WTC11 (cell line): ENCODE data around the gene MCHR2. TPM values are rescaled to one million over a fixed set of nuclear protein-coding genes. Genes with fewer than 3 reads are reported as not detected.
A peak's percentile ranks its signal among the peaks of the same experiment; 100 is the strongest.
"Not testable (repeated sequence)": the region's sequence is repeated elsewhere in the genome, so short reads cannot be mapped to it uniquely, and the experiment has no call there.

Experiments
- ATAC-seq: fragments of 200-7000 bp; cut with Tn5 transposase; 2 replicates; pipeline ENCODE4 v1.10.0; 2021; ENCODE audit warnings: mild to moderate bottlenecking, moderate library complexity
- Bru-seq: library from RNA; stranded (reverse); fragments of 400-500 nt; gene quantifications from one replicate; lab custom pipeline; 2021; lab: Mats Ljungman, UMichigan
- CTCF ChIA-PET: fragments of 300-600 bp; sonication (Branson Sonifier 250); formaldehyde crosslinking; loops from one replicate; lab custom pipeline; 2021; ENCODE audit warnings: antibody characterized with exemption; lab: Charles Lee
- POLR2A ChIA-PET: fragments of 350-600 bp; sonication (Branson Sonifier 250); formaldehyde crosslinking; loops from one replicate; lab custom pipeline; 2021; ENCODE audit warnings: antibody characterized with exemption; lab: Charles Lee
- DNase-seq: peaks from one replicate; pipeline ENCODE4 v3.0.0; 2021; ENCODE audit warnings: low spot score
- H3K27ac Mint-ChIP-seq: 2 replicates; pipeline ENCODE4 v1.8.0; 2021; ENCODE audit warnings: mixed read lengths
- H3K27me3 Mint-ChIP-seq: 2 replicates; pipeline ENCODE4 v1.8.0; 2021; ENCODE audit warnings: low read depth, mild to moderate bottlenecking, moderate library complexity, mixed read lengths
- H3K36me3 Mint-ChIP-seq: 2 replicates; pipeline ENCODE4 v1.8.0; 2021; ENCODE audit warnings: mixed read lengths
- H3K4me1 Mint-ChIP-seq: 2 replicates; pipeline ENCODE4 v1.8.0; 2022; ENCODE audit warnings: mixed read lengths
- H3K4me3 Mint-ChIP-seq: 2 replicates; pipeline ENCODE4 v1.8.0; 2021; ENCODE audit warnings: mild to moderate bottlenecking, moderate library complexity, mixed read lengths
- H3K9me3 Mint-ChIP-seq: 2 replicates; pipeline ENCODE4 v1.8.0; 2021; ENCODE audit warnings: mixed read lengths
- CBFB ChIP-seq: sonication (generic); formaldehyde crosslinking; IDR thresholded peaks from 2 replicates; pipeline ENCODE4 v1.8.1; 2022; ENCODE audit warnings: mild to moderate bottlenecking, low read depth, missing genetic modification reagents
- ELF4 ChIP-seq: sonication (generic); formaldehyde crosslinking; IDR thresholded peaks from 2 replicates; pipeline ENCODE4 v1.8.1; 2022; ENCODE audit warnings: low read depth, mild to moderate bottlenecking, moderate library complexity, missing genetic modification reagents
- EMX1 ChIP-seq: fragments of 250-450 bp; sonication (Bioruptor Pico); IDR thresholded peaks from 2 replicates; pipeline ENCODE4 v1.8.0; 2021; ENCODE audit warnings: mild to moderate bottlenecking
- ETV6 ChIP-seq: sonication (generic); formaldehyde crosslinking; IDR thresholded peaks from 2 replicates; pipeline ENCODE4 v1.8.1; 2022; ENCODE audit warnings: mild to moderate bottlenecking, missing genetic modification reagents
- FOXK1 ChIP-seq: sonication (generic); formaldehyde crosslinking; IDR thresholded peaks from 2 replicates; pipeline ENCODE4 v1.8.0; 2022; ENCODE audit warnings: mild to moderate bottlenecking, moderate library complexity, missing genetic modification reagents
- GABPB1 ChIP-seq: sonication (generic); formaldehyde crosslinking; IDR thresholded peaks from 2 replicates; pipeline ENCODE4 v1.8.1; 2023; ENCODE audit warnings: mild to moderate bottlenecking, missing genetic modification reagents
- HMGA2 ChIP-seq: fragments of 250-450 bp; sonication (Bioruptor Pico); IDR thresholded peaks from 2 replicates; pipeline ENCODE4 v1.4.0; 2021; ENCODE audit warnings: mild to moderate bottlenecking, moderate library complexity
- JUN ChIP-seq: sonication (generic); formaldehyde crosslinking; IDR thresholded peaks from 2 replicates; pipeline ENCODE4 v1.8.0; 2023; ENCODE audit warnings: mild to moderate bottlenecking, missing genetic modification reagents
- KAT7 ChIP-seq: sonication (generic); formaldehyde crosslinking; IDR thresholded peaks from 2 replicates; pipeline ENCODE4 v1.8.1; 2023; ENCODE audit warnings: missing genetic modification reagents, mild to moderate bottlenecking, borderline replicate concordance
- NR2C2 ChIP-seq: sonication (generic); formaldehyde crosslinking; IDR thresholded peaks from 2 replicates; pipeline ENCODE4 v1.8.0; 2022; ENCODE audit warnings: mild to moderate bottlenecking, missing genetic modification reagents
- TEAD1 ChIP-seq: sonication (generic); formaldehyde crosslinking; IDR thresholded peaks from 2 replicates; pipeline ENCODE4 v1.8.0; 2022; ENCODE audit warnings: mild to moderate bottlenecking, missing genetic modification reagents
- ZNF138 ChIP-seq: sonication (generic); formaldehyde crosslinking; conservative IDR thresholded peaks from 2 replicates; pipeline ENCODE4 v1.8.1; 2022; ENCODE audit warnings: mild to moderate bottlenecking, moderate library complexity, missing genetic modification reagents
- ZNF219 ChIP-seq: sonication (generic); formaldehyde crosslinking; IDR thresholded peaks from 2 replicates; pipeline ENCODE4 v1.8.0; 2023; ENCODE audit warnings: missing genetic modification reagents, mild to moderate bottlenecking, borderline replicate concordance
- long read RNA-seq, 3 experiments: library from RNA in 1 of 3; library from capped mRNA in 1 of 3; library from polyadenylated mRNA in 1 of 3; unstranded in 2 of 3; stranded (forward) in 1 of 3; transcript quantifications; one replicate each; pipeline ENCODE4 v2.0.0, GENCODE V29; 2021
- total RNA-seq: library from RNA; stranded (reverse); gene quantifications from 3 replicates; pipeline ENCODE4 v1.2.3, GENCODE V29; 2021
- TF ChIP-seq, protein P1 (sequence below): sonication (generic); formaldehyde crosslinking; IDR thresholded peaks from 2 replicates; pipeline ENCODE4 v1.8.0; 2023; ENCODE audit warnings: missing genetic modification reagents, mild to moderate bottlenecking, borderline replicate concordance
- TF ChIP-seq, protein P2 (sequence below): fragments of 250-450 bp; sonication (Bioruptor Pico); IDR thresholded peaks from 2 replicates; pipeline ENCODE4 v1.8.0; 2021; ENCODE audit warnings: mild to moderate bottlenecking
- TF ChIP-seq, protein P3 (sequence below): sonication (generic); formaldehyde crosslinking; IDR thresholded peaks from 2 replicates; pipeline ENCODE4 v1.8.1; 2022; ENCODE audit warnings: low read depth, missing genetic modification reagents, borderline replicate concordance

Gene MCHR2, protein sequence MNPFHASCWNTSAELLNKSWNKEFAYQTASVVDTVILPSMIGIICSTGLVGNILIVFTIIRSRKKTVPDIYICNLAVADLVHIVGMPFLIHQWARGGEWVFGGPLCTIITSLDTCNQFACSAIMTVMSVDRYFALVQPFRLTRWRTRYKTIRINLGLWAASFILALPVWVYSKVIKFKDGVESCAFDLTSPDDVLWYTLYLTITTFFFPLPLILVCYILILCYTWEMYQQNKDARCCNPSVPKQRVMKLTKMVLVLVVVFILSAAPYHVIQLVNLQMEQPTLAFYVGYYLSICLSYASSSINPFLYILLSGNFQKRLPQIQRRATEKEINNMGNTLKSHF
- not detected in 3 replicates for total RNA-seq
- Bru-seq, nascent RNA = percentile 8 among the genes with signal in this experiment
- long read RNA-seq, experiment 1 = 0 reads
- long read RNA-seq, experiment 2 = 0 reads
- long read RNA-seq, experiment 3 = 0 reads

DNA sequence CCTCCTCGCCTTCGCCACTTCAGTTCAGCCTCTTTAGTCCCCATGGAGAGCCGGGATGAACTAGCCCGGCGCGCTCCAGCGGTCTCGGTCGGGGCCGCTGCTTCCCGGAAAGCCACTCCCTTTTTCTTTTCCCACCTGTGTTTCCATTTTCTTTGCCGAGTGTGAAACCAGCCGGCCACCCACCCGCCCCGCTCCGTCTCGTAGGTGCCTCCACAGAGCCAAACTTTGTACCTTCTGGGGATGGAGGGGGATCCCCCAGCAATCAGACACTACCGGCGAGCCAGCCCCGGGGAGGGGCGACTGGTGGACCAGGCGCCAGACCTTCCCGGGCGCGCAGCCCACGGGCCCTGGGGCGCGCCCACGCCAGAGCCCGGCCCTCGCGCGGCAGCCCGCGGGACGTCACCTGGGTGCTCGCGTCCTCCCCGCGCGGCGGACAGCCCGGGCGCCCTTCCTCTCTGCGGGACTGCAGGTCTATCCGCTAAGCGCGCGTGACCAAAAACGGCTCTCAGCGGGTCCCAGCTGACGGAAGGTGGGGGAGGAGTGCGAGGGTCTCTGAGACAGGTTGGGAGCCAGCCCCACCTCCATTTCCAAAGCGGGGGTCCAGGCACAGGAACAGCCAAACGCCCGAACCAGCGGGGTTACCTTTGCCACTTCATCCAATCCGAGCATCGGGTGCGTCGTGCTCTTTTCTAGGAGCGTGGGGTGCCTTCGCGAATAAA is at the start of gene MCHR2:
Gene MCHR2 (minus strand): TSS at position 691 of the 719 bp plus-strand sequence. CDS start 38,076 bp downstream, outside the sequence.
- no peaks in the 10 kb centered on the region for H3K9me3 Mint-ChIP-seq
- ChIA-PET CTCF (interaction anchor here (0.6 to 1.2 kb wide), 2 partner anchors 106 to 249 kb away, joined by 3 read pairs; no protein-coding TSS in a partner anchor), POLR2A (no interaction called here)
- H3K36me3 Mint-ChIP-seq = no peaks in the 10 kb centered on the region
- H3K27me3 Mint-ChIP-seq = peaks cover 44% of the 10 kb centered on the region
- H3K4me3 Mint-ChIP-seq = peak within 1 kb of the TSS; percentile 88
- TF ChIP-seq ETV6 (CRISPR knock-in tag) (no peak), KAT7 (CRISPR knock-in tag) (no peak), JUN (no peak)
- TF ChIP-seq, protein P1, sequence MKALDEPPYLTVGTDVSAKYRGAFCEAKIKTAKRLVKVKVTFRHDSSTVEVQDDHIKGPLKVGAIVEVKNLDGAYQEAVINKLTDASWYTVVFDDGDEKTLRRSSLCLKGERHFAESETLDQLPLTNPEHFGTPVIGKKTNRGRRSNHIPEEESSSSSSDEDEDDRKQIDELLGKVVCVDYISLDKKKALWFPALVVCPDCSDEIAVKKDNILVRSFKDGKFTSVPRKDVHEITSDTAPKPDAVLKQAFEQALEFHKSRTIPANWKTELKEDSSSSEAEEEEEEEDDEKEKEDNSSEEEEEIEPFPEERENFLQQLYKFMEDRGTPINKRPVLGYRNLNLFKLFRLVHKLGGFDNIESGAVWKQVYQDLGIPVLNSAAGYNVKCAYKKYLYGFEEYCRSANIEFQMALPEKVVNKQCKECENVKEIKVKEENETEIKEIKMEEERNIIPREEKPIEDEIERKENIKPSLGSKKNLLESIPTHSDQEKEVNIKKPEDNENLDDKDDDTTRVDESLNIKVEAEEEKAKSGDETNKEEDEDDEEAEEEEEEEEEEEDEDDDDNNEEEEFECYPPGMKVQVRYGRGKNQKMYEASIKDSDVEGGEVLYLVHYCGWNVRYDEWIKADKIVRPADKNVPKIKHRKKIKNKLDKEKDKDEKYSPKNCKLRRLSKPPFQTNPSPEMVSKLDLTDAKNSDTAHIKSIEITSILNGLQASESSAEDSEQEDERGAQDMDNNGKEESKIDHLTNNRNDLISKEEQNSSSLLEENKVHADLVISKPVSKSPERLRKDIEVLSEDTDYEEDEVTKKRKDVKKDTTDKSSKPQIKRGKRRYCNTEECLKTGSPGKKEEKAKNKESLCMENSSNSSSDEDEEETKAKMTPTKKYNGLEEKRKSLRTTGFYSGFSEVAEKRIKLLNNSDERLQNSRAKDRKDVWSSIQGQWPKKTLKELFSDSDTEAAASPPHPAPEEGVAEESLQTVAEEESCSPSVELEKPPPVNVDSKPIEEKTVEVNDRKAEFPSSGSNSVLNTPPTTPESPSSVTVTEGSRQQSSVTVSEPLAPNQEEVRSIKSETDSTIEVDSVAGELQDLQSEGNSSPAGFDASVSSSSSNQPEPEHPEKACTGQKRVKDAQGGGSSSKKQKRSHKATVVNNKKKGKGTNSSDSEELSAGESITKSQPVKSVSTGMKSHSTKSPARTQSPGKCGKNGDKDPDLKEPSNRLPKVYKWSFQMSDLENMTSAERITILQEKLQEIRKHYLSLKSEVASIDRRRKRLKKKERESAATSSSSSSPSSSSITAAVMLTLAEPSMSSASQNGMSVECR (CRISPR knock-in tag) = no peak
- TF ChIP-seq, all 79 proteins: peak for 0
- Mint-ChIP-seq H3K27ac (no peak within 1 kb of the TSS), H3K4me1 (peaks cover 10% of the 10 kb centered on the region)
- peak; percentile 32 for DNase-seq
- peak; percentile 90 for ATAC-seq

- H3K4me3 Mint-ChIP-seq, H3K27me3 Mint-ChIP-seq, CTCF ChIA-PET, ATAC-seq, DNase-seq, H3K4me1 Mint-ChIP-seq, POLR2A ChIA-PET, H3K27ac Mint-ChIP-seq: not testable (repeated sequence)
- H3K9me3 Mint-ChIP-seq = peaks cover 29% of the 10 kb centered on the region
- peaks cover 10% of the 10 kb centered on the region for H3K36me3 Mint-ChIP-seq
These were observed 44.5 kb upstream of the MCHR2 start for GRCh38 chr6:100038546-100038945.

DNA sequence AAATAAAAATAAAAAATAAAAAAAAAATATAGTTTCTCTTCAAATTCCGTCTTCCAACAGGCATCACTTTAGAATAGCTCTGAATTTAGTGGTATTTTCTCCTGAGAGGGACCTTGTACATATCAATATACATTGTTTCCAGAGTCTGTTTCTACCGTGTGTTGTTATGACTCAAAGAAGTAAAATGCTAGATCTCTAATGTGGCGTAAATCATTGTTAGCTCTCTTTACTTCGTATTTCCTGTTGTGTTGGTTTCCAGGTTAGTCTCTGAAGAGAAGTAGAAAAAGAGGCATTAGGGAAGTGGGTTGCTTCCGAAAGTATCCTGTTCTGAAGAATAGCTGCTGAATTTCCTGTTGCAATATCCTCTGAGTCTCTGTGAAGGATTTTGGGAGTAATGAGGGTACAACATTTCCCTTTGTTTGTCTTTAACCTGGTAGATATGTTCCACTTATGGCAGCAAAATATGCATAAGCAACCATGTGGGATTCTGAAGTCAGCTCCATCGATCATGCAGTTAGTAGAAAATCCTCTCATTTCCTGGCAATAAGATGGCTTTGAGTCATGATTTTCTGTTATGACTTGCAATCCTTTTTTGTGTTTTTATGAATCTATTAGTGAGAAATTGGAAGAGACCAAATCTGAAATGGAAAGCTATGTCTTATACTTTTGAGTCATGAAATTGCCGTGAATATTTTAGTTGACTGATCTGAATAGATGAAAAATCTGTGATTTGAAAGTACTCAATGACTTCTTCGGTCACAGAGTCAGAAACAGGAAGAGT is 42.0 kb upstream of the MCHR2 start:
- H3K27me3 Mint-ChIP-seq = no peaks in the 10 kb centered on the region; the same call in 1 of the 2 replicates
- H3K4me1 Mint-ChIP-seq = no peaks in the 10 kb centered on the region
- H3K27ac Mint-ChIP-seq = no peak overlapping the region
- TF ChIP-seq HMGA2 (no peak), ELF4 (no peak), ZNF138 (CRISPR knock-in tag) (no peak), NR2C2 (CRISPR knock-in tag) (no peak), FOXK1 (no peak), ZNF219 (no peak), CBFB (CRISPR knock-in tag) (no peak), JUN (no peak), TEAD1 (CRISPR knock-in tag) (no peak), EMX1 (no peak), GABPB1 (CRISPR knock-in tag) (no peak)
- TF ChIP-seq, protein P2, sequence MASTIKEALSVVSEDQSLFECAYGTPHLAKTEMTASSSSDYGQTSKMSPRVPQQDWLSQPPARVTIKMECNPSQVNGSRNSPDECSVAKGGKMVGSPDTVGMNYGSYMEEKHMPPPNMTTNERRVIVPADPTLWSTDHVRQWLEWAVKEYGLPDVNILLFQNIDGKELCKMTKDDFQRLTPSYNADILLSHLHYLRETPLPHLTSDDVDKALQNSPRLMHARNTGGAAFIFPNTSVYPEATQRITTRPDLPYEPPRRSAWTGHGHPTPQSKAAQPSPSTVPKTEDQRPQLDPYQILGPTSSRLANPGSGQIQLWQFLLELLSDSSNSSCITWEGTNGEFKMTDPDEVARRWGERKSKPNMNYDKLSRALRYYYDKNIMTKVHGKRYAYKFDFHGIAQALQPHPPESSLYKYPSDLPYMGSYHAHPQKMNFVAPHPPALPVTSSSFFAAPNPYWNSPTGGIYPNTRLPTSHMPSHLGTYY (CRISPR knock-in tag) = no peak
- TF ChIP-seq, protein P3, sequence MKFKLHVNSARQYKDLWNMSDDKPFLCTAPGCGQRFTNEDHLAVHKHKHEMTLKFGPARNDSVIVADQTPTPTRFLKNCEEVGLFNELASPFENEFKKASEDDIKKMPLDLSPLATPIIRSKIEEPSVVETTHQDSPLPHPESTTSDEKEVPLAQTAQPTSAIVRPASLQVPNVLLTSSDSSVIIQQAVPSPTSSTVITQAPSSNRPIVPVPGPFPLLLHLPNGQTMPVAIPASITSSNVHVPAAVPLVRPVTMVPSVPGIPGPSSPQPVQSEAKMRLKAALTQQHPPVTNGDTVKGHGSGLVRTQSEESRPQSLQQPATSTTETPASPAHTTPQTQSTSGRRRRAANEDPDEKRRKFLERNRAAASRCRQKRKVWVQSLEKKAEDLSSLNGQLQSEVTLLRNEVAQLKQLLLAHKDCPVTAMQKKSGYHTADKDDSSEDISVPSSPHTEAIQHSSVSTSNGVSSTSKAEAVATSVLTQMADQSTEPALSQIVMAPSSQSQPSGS (CRISPR knock-in tag) = no peak
- TF ChIP-seq, all 79 proteins: peak for 0
- no peak for ATAC-seq
- ChIA-PET POLR2A (no interaction called here), CTCF (interaction anchor here (0.9 to 1.4 kb wide), 3 partner anchors 34 to 168 kb away, joined by 3 to 5 read pairs (median 4); no protein-coding TSS in a partner anchor)
- Mint-ChIP-seq H3K36me3 (peaks cover 17% of the 10 kb centered on the region), H3K9me3 (peaks cover 28% of the 10 kb centered on the region), H3K4me3 (no peak overlapping the region)
- no peak for DNase-seq
